HEK293T (cell line): ENCODE measurements around the gene MYOZ1.

Experiments used
- CTCF ChIA-PET: fragments of 350-600 bp; formaldehyde crosslinking; extraction: SDS; loops from one replicate; lab custom pipeline; 2021; ENCODE audit warnings: antibody characterized with exemption, inconsistent platforms; lab: Yijun Ruan, JAX
- POLR2A ChIA-PET: fragments of 350-600 bp; formaldehyde crosslinking; extraction: SDS; loops from one replicate; lab custom pipeline; 2020; ENCODE audit warnings: antibody characterized with exemption, inconsistent platforms; lab: Yijun Ruan, JAX
- DNase-seq: peaks from one replicate; pipeline ENCODE4 v3.0.0; 2012; ENCODE audit warnings: mixed read lengths; ENCODE audit errors: extremely low spot score
- ARNT ChIP-seq: fragments of 450-650 bp; IDR thresholded peaks from 2 replicates; pipeline ENCODE4 v1.6.1; 2017; ENCODE audit warnings: mild to moderate bottlenecking
- CTBP1 ChIP-seq: fragments of 450-650 bp; IDR thresholded peaks from 2 replicates; pipeline ENCODE4 v1.6.1; 2016; ENCODE audit warnings: borderline replicate concordance
- ELF4 ChIP-seq: fragments of 450-650 bp; IDR thresholded peaks from 2 replicates; pipeline ENCODE4 v1.6.1; 2017; ENCODE audit warnings: antibody characterized with exemption
- FOXA1 ChIP-seq: fragments of 450-650 bp; IDR thresholded peaks from 2 replicates; pipeline ENCODE4 v1.6.1; 2016; ENCODE audit warnings: mild to moderate bottlenecking
- FOXK2 ChIP-seq: fragments of 450-650 bp; IDR thresholded peaks from 2 replicates; pipeline ENCODE4 v1.6.1; 2016; ENCODE audit warnings: mild to moderate bottlenecking
- FOXM1 ChIP-seq: fragments of 450-650 bp; IDR thresholded peaks from 2 replicates; pipeline ENCODE4 v1.6.1; 2017; ENCODE audit warnings: mild to moderate bottlenecking, borderline replicate concordance
- HDGF ChIP-seq: fragments of 450-650 bp; IDR thresholded peaks from 2 replicates; pipeline ENCODE4 v1.6.1; 2017; ENCODE audit warnings: antibody characterized with exemption, borderline replicate concordance
- L3MBTL2 ChIP-seq: fragments of 450-650 bp; conservative IDR thresholded peaks from 2 replicates; pipeline ENCODE4 v1.6.1; 2016; ENCODE audit warnings: mild to moderate bottlenecking
- LEF1 ChIP-seq: fragments of 450-650 bp; IDR thresholded peaks from 2 replicates; pipeline ENCODE4 v1.6.1; 2017; ENCODE audit warnings: mild to moderate bottlenecking, borderline replicate concordance
- NFRKB ChIP-seq: fragments of 450-650 bp; IDR thresholded peaks from 2 replicates; pipeline ENCODE4 v1.6.1; 2016; ENCODE audit warnings: mild to moderate bottlenecking, moderate library complexity
- SP1 ChIP-seq: fragments of 450-650 bp; IDR thresholded peaks from 2 replicates; pipeline ENCODE4 v1.6.1; 2017
- SUZ12 ChIP-seq: fragments of 450-650 bp; IDR thresholded peaks from 2 replicates; pipeline ENCODE4 v1.6.1; 2016; ENCODE audit warnings: mild to moderate bottlenecking
- TARDBP ChIP-seq: fragments of 450-650 bp; IDR thresholded peaks from 2 replicates; pipeline ENCODE4 v1.6.1; 2016
- ZNF384 ChIP-seq: fragments of 450-650 bp; IDR thresholded peaks from 2 replicates; pipeline ENCODE4 v1.6.1; 2016
- TF ChIP-seq, protein P1 (sequence below): fragments of 450-650 bp; IDR thresholded peaks from 2 replicates; pipeline ENCODE4 v1.6.1; 2016

MYOZ1 gene

DNA sequence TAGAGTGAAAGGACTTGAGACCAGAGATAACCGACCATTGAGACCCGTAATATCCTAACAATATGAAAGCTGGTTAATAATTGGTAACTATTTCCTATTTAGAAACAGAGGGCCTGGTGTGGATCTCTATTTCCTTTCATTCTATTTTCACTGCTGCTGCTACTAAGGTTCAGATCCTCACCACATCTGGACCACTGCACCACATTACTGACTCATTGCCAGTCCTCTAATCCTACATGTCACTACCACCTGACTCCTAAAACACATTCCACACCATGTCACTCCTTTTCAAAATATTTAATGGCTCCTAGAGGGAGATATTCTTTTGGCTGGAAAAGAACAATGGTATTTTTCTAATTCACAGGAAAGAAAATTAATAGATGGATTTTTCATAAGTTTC, 56.5 kb downstream of the MYOZ1 start:
- ChIA-PET POLR2A (no interaction called here), CTCF (interaction anchor here (0.5 kb wide), 1 partner anchor 175 kb away, joined by 5 read pairs; no protein-coding TSS in a partner anchor)
- no peak for DNase-seq
- no peak for TF ChIP-seq HDGF
- no peak for TF ChIP-seq L3MBTL2
- TF ChIP-seq, protein P1, sequence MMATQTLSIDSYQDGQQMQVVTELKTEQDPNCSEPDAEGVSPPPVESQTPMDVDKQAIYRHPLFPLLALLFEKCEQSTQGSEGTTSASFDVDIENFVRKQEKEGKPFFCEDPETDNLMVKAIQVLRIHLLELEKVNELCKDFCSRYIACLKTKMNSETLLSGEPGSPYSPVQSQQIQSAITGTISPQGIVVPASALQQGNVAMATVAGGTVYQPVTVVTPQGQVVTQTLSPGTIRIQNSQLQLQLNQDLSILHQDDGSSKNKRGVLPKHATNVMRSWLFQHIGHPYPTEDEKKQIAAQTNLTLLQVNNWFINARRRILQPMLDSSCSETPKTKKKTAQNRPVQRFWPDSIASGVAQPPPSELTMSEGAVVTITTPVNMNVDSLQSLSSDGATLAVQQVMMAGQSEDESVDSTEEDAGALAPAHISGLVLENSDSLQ = no peak
- no peak for TF ChIP-seq FOXA1
- TF ChIP-seq SP1 = no peak
- no peak for TF ChIP-seq SUZ12
- TF ChIP-seq NFRKB = no peak
- TF ChIP-seq ARNT = no peak
- TF ChIP-seq CTBP1 = no peak
- no peak for TF ChIP-seq LEF1
- no peak for TF ChIP-seq FOXK2
- TF ChIP-seq ZNF384 = no peak
- TF ChIP-seq TARDBP = no peak

DNA sequence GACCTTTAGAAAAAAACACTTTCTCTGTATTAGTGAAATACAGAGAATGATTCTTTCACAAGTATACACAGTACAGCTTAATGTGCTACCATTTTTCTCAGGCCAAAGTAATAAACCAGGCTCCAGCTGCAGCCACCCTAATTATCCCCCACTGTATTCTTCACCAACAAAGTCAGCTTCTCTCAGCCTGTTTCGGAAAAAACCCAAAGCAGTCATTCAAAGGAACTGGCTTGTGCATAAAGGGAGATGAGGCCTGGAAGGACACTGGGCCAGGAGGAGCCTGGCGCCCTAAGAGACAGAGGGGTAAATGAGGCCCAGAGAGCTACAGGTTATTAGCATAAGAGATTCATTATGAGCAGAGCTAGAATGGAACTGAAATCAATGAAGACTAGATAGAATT, 59.4 kb downstream of the MYOZ1 start:
- DNase-seq = no peak
- TF ChIP-seq SUZ12 (no peak), FOXM1 (no peak), L3MBTL2 (no peak), FOXK2 (no peak), FOXA1 (no peak), ELF4 (no peak), NFRKB (no peak), ZNF384 (no peak), CTBP1 (no peak), ARNT (no peak), HDGF (no peak), LEF1 (no peak)
- TF ChIP-seq, protein P1 = no peak
- ChIA-PET CTCF (interaction anchor here (1.4 kb wide), 1 partner anchor 52 kb away, joined by 3 read pairs; no protein-coding TSS in a partner anchor), POLR2A (no interaction called here)
